CD14-positive monocyte (primary cell): ENCODE measurements around the gene UGT1A5. TPM values are rescaled to one million over a fixed set of nuclear protein-coding genes. Genes with fewer than 3 reads are reported as not detected.

Source experiments
- DNase-seq, 3 donors: peaks; one replicate each; pipeline ENCODE4 v3.0.0-alpha.2; 2011 to 2022
- H2AFZ ChIP-seq: 2 replicates; pipeline ENCODE4 v1.6.0; 2012; ENCODE audit warnings: mild to moderate bottlenecking, low read depth, low read length, inconsistent platforms; ENCODE audit not compliant: insufficient read depth, poor library complexity, severe bottlenecking
- H3K27ac ChIP-seq, 2 donors: 1 replicate in 1 of 2; 2 replicates in 1 of 2; pipeline ENCODE4 v1.5.1; 2012 to 2013; ENCODE audit warnings: low read length in 2 of 2, control low read depth in 1 of 2, inconsistent platforms in 1 of 2, low read depth in 1 of 2, mild to moderate bottlenecking in 1 of 2
- H3K27me3 ChIP-seq, 2 donors: one replicate each; pipeline versions ENCODE4 v1.6.0 to v1.6.1; 2011 to 2013; ENCODE audit warnings: low read length in 2 of 2; ENCODE audit not compliant: control insufficient read depth in 2 of 2, insufficient read depth in 2 of 2
- H3K36me3 ChIP-seq, 2 donors: replicated peaks in 1 of 2; 1 replicate in 1 of 2; 2 replicates in 1 of 2; pipeline versions ENCODE4 v1.5.1 to v1.6.1; 2012 to 2013; ENCODE audit warnings: low read length in 2 of 2, control low read depth in 1 of 2, inconsistent platforms in 1 of 2, mild to moderate bottlenecking in 1 of 2; ENCODE audit not compliant: insufficient read depth in 2 of 2, control insufficient read depth in 1 of 2
- H3K4me1 ChIP-seq, 2 donors: 1 replicate in 1 of 2; 2 replicates in 1 of 2; pipeline versions ENCODE4 v1.5.1 to v1.6.1; 2012 to 2013; ENCODE audit warnings: low read length in 2 of 2, control low read depth in 1 of 2, inconsistent platforms in 1 of 2, mild to moderate bottlenecking in 1 of 2, moderate library complexity in 1 of 2; ENCODE audit not compliant: insufficient read depth in 2 of 2, control insufficient read depth in 1 of 2
- H3K4me2 ChIP-seq: replicated peaks from 2 replicates; pipeline ENCODE3; 2012; ENCODE audit warnings: low read length, moderate library complexity, mild to moderate bottlenecking; ENCODE audit not compliant: poor library complexity, severe bottlenecking; ENCODE audit errors: extremely low read depth
- H3K4me3 ChIP-seq, 3 experiments: fragments of 200-600 bp in 1 of 3; sonication (generic) in 1 of 3; replicated peaks in 1 of 3; 1 replicate in 2 of 3; 2 replicates in 1 of 3; pipeline ENCODE4 v1.5.1; 2011 to 2013; ENCODE audit warnings: low read length in 3 of 3, mild to moderate bottlenecking in 3 of 3, control low read depth in 2 of 3, low read depth in 2 of 3, inconsistent platforms in 1 of 3, moderate library complexity in 1 of 3
- H3K79me2 ChIP-seq: 2 replicates; pipeline ENCODE4 v1.6.0; 2012; ENCODE audit warnings: mild to moderate bottlenecking, control low read depth, inconsistent platforms, low read length, moderate library complexity; ENCODE audit not compliant: insufficient read depth
- H3K9ac ChIP-seq: 2 replicates; pipeline ENCODE4 v1.6.0; 2017; ENCODE audit warnings: low read length, mild to moderate bottlenecking; ENCODE audit not compliant: insufficient read depth, poor library complexity, severe bottlenecking
- H3K9me3 ChIP-seq, 2 donors: replicated peaks in 1 of 2; 1 replicate in 1 of 2; 2 replicates in 1 of 2; pipeline versions ENCODE4 v1.5.1 to v1.6.1; 2012 to 2013; ENCODE audit warnings: low read length in 2 of 2, control low read depth in 1 of 2; ENCODE audit not compliant: control insufficient read depth in 1 of 2, insufficient read depth in 1 of 2
- H4K20me1 ChIP-seq: 2 replicates; pipeline ENCODE4 v1.6.0; 2012; ENCODE audit warnings: mild to moderate bottlenecking, low read length, control low read depth, moderate library complexity; ENCODE audit not compliant: insufficient read depth
- H3K27ac Mint-ChIP-seq, 7 donors: one replicate each; pipeline ENCODE4 v1.8.0; 2020; ENCODE audit warnings: mild to moderate bottlenecking in 7 of 7, mixed read lengths in 7 of 7, moderate library complexity in 6 of 7, inconsistent platforms in 2 of 7
- H3K27me3 Mint-ChIP-seq, 3 donors: one replicate each; pipeline ENCODE4 v1.8.0; 2021 to 2022; ENCODE audit warnings: low read depth in 3 of 3, mild to moderate bottlenecking in 3 of 3, mixed read lengths in 3 of 3, moderate library complexity in 3 of 3, inconsistent platforms in 1 of 3
- H3K36me3 Mint-ChIP-seq, 2 donors: one replicate each; pipeline ENCODE4 v1.8.0; 2020; ENCODE audit warnings: mixed read lengths in 2 of 2, inconsistent platforms in 1 of 2, mild to moderate bottlenecking in 1 of 2
- H3K4me1 Mint-ChIP-seq: one replicate; pipeline ENCODE4 v1.8.0; 2020; ENCODE audit warnings: mild to moderate bottlenecking, mixed read lengths
- H3K4me3 Mint-ChIP-seq, 2 donors: one replicate each; pipeline ENCODE4 v1.8.0; 2020; ENCODE audit warnings: mild to moderate bottlenecking in 2 of 2, mixed read lengths in 2 of 2, moderate library complexity in 1 of 2
- H3K9me3 Mint-ChIP-seq, 7 donors: one replicate each; pipeline ENCODE4 v1.8.0; 2020 to 2022; ENCODE audit warnings: mixed read lengths in 7 of 7, mild to moderate bottlenecking in 6 of 7, moderate library complexity in 6 of 7, inconsistent platforms in 2 of 7
- CTCF ChIP-seq: fragments of 200-600 bp; IDR thresholded peaks from one replicate; pipeline ENCODE4 v1.8.0; 2022; ENCODE audit warnings: antibody characterized with exemption, mild to moderate bottlenecking
- WGBS: methylation state at CpG from one replicate; pipeline ENCODE4 v1.1.5; 2013; ENCODE audit warnings: missing lambda C conversion rate; ENCODE audit not compliant: insufficient coverage; 5-methylcytosine and 5-hydroxymethylcytosine counted together
- intact Hi-C, 2 donors: fragments of 100-400 bp; cut with micrococcal nuclease; formaldehyde crosslinking; loops; one replicate each; pipeline versions ENCODE4 v1.15.0 to v1.15.1; 2023
- polyA plus RNA-seq, 3 donors: library from polyadenylated mRNA; depleted of rRNA in 1 of 3; unstranded in 2 of 3; stranded (reverse) in 1 of 3; fragments of 300-500 nt in 2 of 3; fragments of >200 nt in 1 of 3; fragmentation: Illumina TruSeq in 2 of 3; gene quantifications; 1 replicate in 2 of 3; 2 replicates in 1 of 3; pipeline ENCODE4 v1.2.3, GENCODE V29; 2012 to 2021

The UGT1A5 gene
- polyA plus RNA-seq, 3 donors: not detected

GRCh38 chr2:233693963-233694362 lies 18.7 kb upstream of the UGT1A5 start:
- WGBS: 88% methylated on average over 5 of the region's 6 CpGs
- H3K27ac ChIP-seq: no peak overlapping the region
- intact Hi-C loops: no loop called here
- Mint-ChIP-seq H3K27me3 (peaks cover 0 to 2% (median 2%) of the 10 kb centered on the region in 3 donors), H3K36me3 (no peaks in the 10 kb centered on the region), H3K4me3 (no peak overlapping the region), H3K4me1 (no peaks in the 10 kb centered on the region), H3K27ac (no peak overlapping the region), H3K9me3 (peaks cover 0 to 6% (median 1%) of the 10 kb centered on the region in 7 donors)
- TF ChIP-seq CTCF: no peak
- H3K27me3 ChIP-seq: no peaks in the 10 kb centered on the region
- no peaks in the 10 kb centered on the region for H3K79me2 ChIP-seq
- H3K9ac ChIP-seq: no peak overlapping the region
- no peaks in the 10 kb centered on the region for H3K9me3 ChIP-seq
- H3K4me1 ChIP-seq: no peaks in the 10 kb centered on the region
- no peak overlapping the region for H3K4me3 ChIP-seq
- no peaks in the 10 kb centered on the region for H4K20me1 ChIP-seq
- no peaks in the 10 kb centered on the region for H3K36me3 ChIP-seq
- H2AFZ ChIP-seq: no peak overlapping the region
- no peak for DNase-seq
- H3K4me2 ChIP-seq: no peak overlapping the region

DNA sequence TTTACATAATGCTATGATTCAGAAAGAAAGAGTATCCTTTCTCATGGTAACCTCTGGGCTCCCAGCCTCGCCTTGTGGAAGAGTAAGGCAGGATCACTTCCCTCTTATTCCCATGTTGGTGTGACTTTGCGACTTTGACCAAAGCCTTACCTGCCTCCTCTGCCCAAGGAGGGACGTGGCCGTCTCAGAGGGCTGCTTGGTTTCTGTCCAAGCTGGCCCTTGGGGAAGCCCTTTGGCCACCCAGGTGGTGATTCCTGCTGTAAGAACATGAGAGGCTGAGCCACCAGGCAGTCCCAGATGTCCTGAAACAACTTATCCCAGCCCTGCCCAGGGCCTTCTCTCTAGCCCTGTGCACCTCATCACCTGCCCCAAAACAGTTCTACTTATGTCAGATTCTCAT lies 14.0 kb upstream of the UGT1A5 start:
- H3K36me3 ChIP-seq: no peaks in the 10 kb centered on the region
- intact Hi-C loops: no loop called here
- H3K4me1 Mint-ChIP-seq: no peaks in the 10 kb centered on the region
- H4K20me1 ChIP-seq: no peaks in the 10 kb centered on the region
- H3K9me3 Mint-ChIP-seq: peaks cover 0 to 6% (median 1%) of the 10 kb centered on the region in 7 donors
- no peaks in the 10 kb centered on the region for H3K4me1 ChIP-seq
- H3K27me3 Mint-ChIP-seq: peaks cover 0 to 3% (median 1%) of the 10 kb centered on the region in 3 donors
- TF ChIP-seq CTCF: no peak
- H3K36me3 Mint-ChIP-seq: no peaks in the 10 kb centered on the region
- no peak overlapping the region for H3K4me2 ChIP-seq
- H3K4me3 ChIP-seq: no peak overlapping the region
- H3K27me3 ChIP-seq: no peaks in the 10 kb centered on the region
- DNase-seq: no peak
- peak overlapping the region; percentile 8 for H2AFZ ChIP-seq
- no peak overlapping the region for H3K27ac ChIP-seq
- H3K9ac ChIP-seq: no peak overlapping the region
- H3K9me3 ChIP-seq: no peaks in the 10 kb centered on the region
- no peak overlapping the region for H3K4me3 Mint-ChIP-seq
- H3K79me2 ChIP-seq: no peaks in the 10 kb centered on the region
- WGBS: 100% methylated on average over 2 of the region's 4 CpGs
- H3K27ac Mint-ChIP-seq: no peak overlapping the region
